ENCODE data around the gene SNX8. TPM values are rescaled to one million over a fixed set of nuclear protein-coding genes. Genes with fewer than 3 reads are reported as not detected.

The SNX8 gene
- total and polyA plus RNA-seq, 4 donors, result 24.6 to 54.6 (median 45.8) TPM

DNA sequence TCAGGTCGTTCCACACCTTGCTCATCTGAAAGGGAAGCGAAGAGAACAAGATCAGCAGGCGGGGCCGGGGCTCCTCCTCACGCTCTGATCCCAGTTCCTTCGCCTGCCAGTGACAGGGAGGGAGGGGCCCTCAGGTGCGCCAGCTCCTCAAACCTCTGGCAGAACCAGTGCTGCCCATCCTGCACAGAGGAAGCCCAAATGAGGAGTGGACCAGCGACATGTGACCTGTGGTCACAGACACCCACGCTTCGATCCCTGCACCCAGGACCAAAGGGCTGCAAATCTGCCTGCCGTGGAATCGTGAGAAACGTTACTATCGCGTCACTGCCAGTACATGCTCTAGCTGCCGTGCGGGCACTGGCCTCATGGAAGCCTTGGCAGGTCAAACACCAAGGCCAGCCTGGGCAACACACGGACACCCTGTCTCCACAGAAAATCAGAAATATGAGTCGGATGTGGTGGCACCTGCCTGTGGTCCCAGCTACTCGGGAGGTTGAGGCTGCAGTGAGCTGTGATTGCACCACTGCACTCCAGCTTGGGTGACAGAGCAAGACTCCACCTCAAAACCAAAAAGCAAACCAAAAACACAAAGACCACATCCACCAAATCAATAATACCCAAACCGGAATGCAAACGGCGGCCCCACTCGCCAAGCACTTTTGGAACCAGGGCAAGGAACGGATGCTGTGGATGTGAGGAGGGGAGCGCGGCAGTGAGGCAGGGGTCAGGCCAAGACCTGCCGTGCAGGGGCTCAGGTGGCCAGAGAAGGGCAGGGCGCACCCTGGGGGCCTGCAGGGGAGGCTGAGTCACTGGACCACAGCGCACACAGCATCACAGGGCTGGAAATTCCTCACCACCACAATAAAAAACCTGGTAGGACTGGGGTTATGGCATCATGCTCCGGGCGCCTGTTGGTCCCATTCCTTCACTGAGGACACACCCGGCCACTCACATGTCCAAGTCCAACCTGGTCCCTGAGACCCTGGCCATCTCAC, 58.8 kb downstream of the SNX8 start:
- no peak overlapping the region for H3K9ac ChIP-seq (ENCODE audit: insufficient read depth in 1 of 2, low read length in 2 of 2)
- peaks cover 0 to 46% (median 3%) of the 10 kb centered on the region in 4 donors for H3K36me3 ChIP-seq (ENCODE audit: control insufficient read depth in 4 of 4, insufficient read depth in 4 of 4, low read length in 4 of 4)
- WGBS, 2 donors, result 90 to 94% methylated on average over 33 of the region's 33 CpGs
- no peaks in the 10 kb centered on the region for H3K9me3 ChIP-seq (ENCODE audit: control insufficient read depth in 4 of 4, insufficient read depth in 3 of 4, low read length in 3 of 4)
- no peak overlapping the region for H3K27ac ChIP-seq (ENCODE audit: low read depth in 1 of 2, low read length in 1 of 2)
- ATAC-seq (ENCODE audit: insufficient read depth, low FRiP score) (no peak), DNase-seq (no peak)
- H3K27me3 ChIP-seq (ENCODE audit: control insufficient read depth in 3 of 3, insufficient read depth in 3 of 3, low read length in 2 of 3), result no peaks in the 10 kb centered on the region
- no peak overlapping the region for H3K4me3 ChIP-seq
- peaks cover 0 to 3% (median 0%) of the 10 kb centered on the region in 5 donors for H3K4me1 ChIP-seq (ENCODE audit: control insufficient read depth in 5 of 5, insufficient read depth in 5 of 5, low read length in 5 of 5)
- no peak for TF ChIP-seq CTCF (IDR thresholded peaks at IDR 0.05; ENCODE audit: control extremely low read depth, extremely low read depth)

DNA sequence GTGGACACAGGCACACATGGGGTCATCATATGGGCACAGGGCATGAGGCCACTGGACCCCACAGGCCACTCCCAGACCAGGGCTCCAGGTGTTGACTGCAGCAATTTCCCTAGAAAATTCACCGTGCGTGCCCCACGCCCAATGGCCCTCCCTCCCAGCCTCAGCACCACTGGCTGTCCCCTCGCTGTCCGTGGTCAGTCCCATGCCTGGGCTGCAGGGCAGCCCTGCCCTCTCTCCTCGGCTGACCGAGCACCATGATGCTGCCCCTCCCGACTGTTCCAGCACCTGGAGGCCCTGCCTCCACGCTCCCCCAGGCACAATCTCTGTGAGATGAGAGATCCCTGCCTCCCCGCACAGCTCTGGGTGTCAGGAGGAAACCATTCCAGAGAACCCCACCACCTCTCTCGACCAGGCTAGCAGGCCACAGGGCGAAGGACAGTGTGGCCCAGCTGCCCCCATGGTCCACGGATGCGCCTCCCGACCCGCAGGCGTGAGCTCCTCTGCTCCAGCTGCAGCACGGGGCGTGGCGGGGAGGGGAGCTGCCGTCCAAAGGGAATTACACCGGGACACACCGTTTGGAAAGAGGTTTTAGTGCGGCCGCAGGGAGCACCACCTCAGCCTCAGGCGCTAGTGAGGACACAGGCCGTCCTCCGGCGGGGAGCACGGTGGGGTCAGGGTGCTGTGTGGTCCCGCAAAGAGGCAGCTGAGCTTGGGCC, 59.7 kb downstream of the SNX8 start:
- DNase-seq, result no peak
- no peak overlapping the region for H3K4me3 ChIP-seq
- H3K27ac ChIP-seq (ENCODE audit: low read depth in 1 of 2, low read length in 1 of 2), result no peak overlapping the region
- H3K36me3 ChIP-seq (ENCODE audit: control insufficient read depth in 4 of 4, insufficient read depth in 4 of 4, low read length in 4 of 4), result peaks cover 0 to 46% (median 2%) of the 10 kb centered on the region in 4 donors
- H3K4me1 ChIP-seq (ENCODE audit: control insufficient read depth in 5 of 5, insufficient read depth in 5 of 5, low read length in 5 of 5), result peaks cover 0 to 5% (median 0%) of the 10 kb centered on the region in 5 donors
- H3K9ac ChIP-seq (ENCODE audit: insufficient read depth in 1 of 2, low read length in 2 of 2), result no peak overlapping the region
- TF ChIP-seq CTCF (IDR thresholded peaks at IDR 0.05; ENCODE audit: control extremely low read depth, extremely low read depth), result no peak
- no peaks in the 10 kb centered on the region for H3K9me3 ChIP-seq (ENCODE audit: control insufficient read depth in 4 of 4, insufficient read depth in 3 of 4, low read length in 3 of 4)
- ATAC-seq (ENCODE audit: insufficient read depth, low FRiP score), result no peak
- no peaks in the 10 kb centered on the region for H3K27me3 ChIP-seq (ENCODE audit: control insufficient read depth in 3 of 3, insufficient read depth in 3 of 3, low read length in 2 of 3)
- WGBS, 2 donors, result 94% methylated on average over 31 of the region's 31 CpGs

DNA sequence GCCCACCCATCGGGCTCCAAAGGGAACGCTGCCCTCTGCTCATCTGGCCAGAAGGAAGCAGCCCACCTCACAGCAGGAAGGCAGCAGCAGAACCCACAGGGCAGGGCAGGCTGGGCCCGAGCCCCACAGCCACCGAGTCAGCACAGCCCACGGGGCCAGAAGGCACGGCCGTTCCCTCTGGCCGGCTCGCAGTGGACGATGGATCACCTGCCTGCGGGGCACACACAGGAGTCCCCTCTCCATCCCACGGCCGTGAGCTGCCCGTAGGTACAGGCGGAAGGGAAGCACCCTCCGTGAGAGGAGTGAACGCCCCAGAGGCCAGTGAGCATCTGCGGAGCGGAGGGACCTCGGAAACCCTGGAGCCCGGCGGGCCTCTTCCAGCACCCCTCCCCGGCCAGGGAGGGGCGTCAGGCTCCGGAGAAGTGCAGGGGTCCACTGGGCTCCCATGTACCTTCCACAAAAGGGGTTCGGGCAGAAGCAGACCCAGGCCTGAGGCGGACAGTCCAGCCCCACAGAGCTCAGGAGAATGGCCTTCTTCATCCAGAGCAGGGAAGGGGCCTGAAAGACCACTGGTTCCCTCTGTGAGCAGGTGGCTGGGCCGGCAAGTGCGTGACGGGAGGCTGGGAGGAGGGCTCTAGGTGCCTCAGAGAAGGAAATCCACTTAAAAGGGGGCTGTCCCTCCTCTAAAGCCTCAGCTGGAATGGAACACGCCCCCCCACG, 60.6 kb downstream of the SNX8 start:
- ATAC-seq (ENCODE audit: insufficient read depth, low FRiP score), result no peak
- Histone ChIP-seq H3K9ac (ENCODE audit: insufficient read depth in 1 of 2, low read length in 2 of 2) (no peak overlapping the region), H3K27me3 (ENCODE audit: control insufficient read depth in 3 of 3, insufficient read depth in 3 of 3, low read length in 2 of 3) (no peaks in the 10 kb centered on the region), H3K4me1 (ENCODE audit: control insufficient read depth in 5 of 5, insufficient read depth in 5 of 5, low read length in 5 of 5) (peaks cover 0 to 7% (median 0%) of the 10 kb centered on the region in 5 donors), H3K4me3 (no peak overlapping the region), H3K36me3 (ENCODE audit: control insufficient read depth in 4 of 4, insufficient read depth in 4 of 4, low read length in 4 of 4) (peaks cover 0 to 43% (median 2%) of the 10 kb centered on the region in 4 donors), H3K27ac (ENCODE audit: low read depth in 1 of 2, low read length in 1 of 2) (no peak overlapping the region), H3K9me3 (ENCODE audit: control insufficient read depth in 4 of 4, insufficient read depth in 3 of 4, low read length in 3 of 4) (no peaks in the 10 kb centered on the region)
- no peak for DNase-seq
- no peak for TF ChIP-seq CTCF (IDR thresholded peaks at IDR 0.05; ENCODE audit: control extremely low read depth, extremely low read depth)
- 93 to 95% methylated on average over 32 of the region's 32 CpGs for WGBS, 2 donors

Data from lung (tissue), 12 donors.